HUES6 (cell line): ENCODE data around the gene PPP1R1C.
"Not testable (repeated sequence)": the region's sequence is repeated elsewhere in the genome, so short reads cannot be mapped to it uniquely, and the experiment has no call there.

Experiments
- H3K27ac ChIP-seq: 2 replicates; pipeline ENCODE4 v1.7.0; 2013; ENCODE audit warnings: low read depth, mild to moderate bottlenecking, low read length, inconsistent platforms
- H3K27me3 ChIP-seq: 2 replicates; pipeline ENCODE4 v1.6.1; 2013; ENCODE audit warnings: low read length; ENCODE audit not compliant: control insufficient read depth, insufficient read depth
- H3K36me3 ChIP-seq: 2 replicates; pipeline ENCODE4 v1.6.1; 2013; ENCODE audit warnings: low read length; ENCODE audit not compliant: control insufficient read depth, insufficient read depth
- H3K4me1 ChIP-seq: 2 replicates; pipeline ENCODE4 v1.6.1; 2013; ENCODE audit warnings: low read length; ENCODE audit not compliant: control insufficient read depth, insufficient read depth
- H3K4me3 ChIP-seq: 2 replicates; pipeline ENCODE4 v1.5.1; 2013; ENCODE audit warnings: low read depth, low read length
- H3K9ac ChIP-seq: one replicate; pipeline ENCODE4 v1.6.1; 2013; ENCODE audit warnings: mild to moderate bottlenecking, low read length
- H3K9me3 ChIP-seq: 2 replicates; pipeline ENCODE4 v1.6.1; 2013; ENCODE audit warnings: low read depth, low read length; ENCODE audit not compliant: control insufficient read depth, insufficient read depth

The PPP1R1C gene

DNA sequence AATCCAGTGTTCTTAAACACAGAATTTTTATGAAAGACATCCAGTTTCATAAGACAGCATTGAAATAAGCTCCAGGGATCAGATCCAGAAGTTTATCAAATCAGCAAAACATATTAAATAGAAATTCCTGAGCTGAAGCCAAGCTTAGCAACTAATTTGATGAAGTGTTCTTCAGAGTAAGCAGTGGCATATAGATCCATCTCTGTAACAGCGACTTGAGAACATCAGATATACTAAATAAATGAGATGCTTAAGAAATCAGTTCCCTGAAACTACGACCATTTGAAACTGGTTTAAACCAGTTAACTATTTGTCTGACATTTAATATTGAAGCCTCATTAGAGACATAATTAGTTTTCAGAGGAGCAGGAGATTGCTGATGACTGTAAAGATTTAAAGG is 34.1 kb downstream of the PPP1R1C start:
- Histone ChIP-seq H3K27ac (no peak overlapping the region), H3K27me3 (no peaks in the 10 kb centered on the region), H3K4me1 (no peaks in the 10 kb centered on the region; the same call in 1 of the 2 replicates), H3K9me3 (peaks cover 8% of the 10 kb centered on the region), H3K36me3 (no peaks in the 10 kb centered on the region), H3K4me3 (no peak overlapping the region), H3K9ac (no peak overlapping the region)

- no peaks in the 10 kb centered on the region; the same call in 1 of the 2 replicates for H3K4me1 ChIP-seq
- H3K27me3 ChIP-seq = no peaks in the 10 kb centered on the region
- no peak overlapping the region for H3K4me3 ChIP-seq
- no peak overlapping the region for H3K27ac ChIP-seq
- H3K9ac ChIP-seq = no peak overlapping the region
- H3K9me3 ChIP-seq = peaks cover 8% of the 10 kb centered on the region
- H3K36me3 ChIP-seq = no peaks in the 10 kb centered on the region
Observed at GRCh38 chr2:182020286-182021070, 34.8 kb downstream of the PPP1R1C start.

- Histone ChIP-seq H3K9ac (no peak overlapping the region), H3K27ac (no peak overlapping the region), H3K4me3 (no peak overlapping the region), H3K36me3 (no peaks in the 10 kb centered on the region), H3K9me3 (peaks cover 8% of the 10 kb centered on the region), H3K27me3 (no peaks in the 10 kb centered on the region), H3K4me1 (no peaks in the 10 kb centered on the region)
Observed at GRCh38 chr2:182023235-182023634, 37.6 kb downstream of the PPP1R1C start.

DNA sequence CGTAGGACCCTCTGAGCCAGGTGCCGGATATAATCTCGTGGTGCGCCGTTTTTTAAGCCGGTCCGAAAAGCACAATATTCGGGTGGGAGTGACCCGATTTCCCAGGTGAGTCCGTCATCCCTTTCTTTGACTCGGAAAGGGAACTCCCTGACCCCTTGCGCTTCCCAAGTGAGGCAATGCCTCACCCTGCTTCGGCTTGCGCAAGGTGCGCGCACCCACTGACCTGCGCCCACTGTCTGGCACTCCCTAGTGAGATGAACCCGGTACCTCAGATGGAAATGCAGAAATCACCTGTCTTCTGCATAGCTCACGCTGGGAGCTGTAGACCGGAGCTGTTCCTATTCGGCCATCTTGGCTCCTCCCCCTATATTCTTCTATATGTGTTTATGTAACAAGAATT is 45.2 kb downstream of the PPP1R1C start:
- not testable (repeated sequence) for H3K27ac ChIP-seq, H3K4me1 ChIP-seq, H3K27me3 ChIP-seq, H3K9me3 ChIP-seq, H3K36me3 ChIP-seq
- peak overlapping the region; percentile 55 for H3K9ac ChIP-seq
- H3K4me3 ChIP-seq = peak overlapping the region; percentile 87

GRCh38 chr2:182031956-182032355 is 46.3 kb downstream of the PPP1R1C start:
- Histone ChIP-seq H3K4me3 (no peak overlapping the region), H3K4me1 (no peaks in the 10 kb centered on the region), H3K36me3 (no peaks in the 10 kb centered on the region), H3K9me3 (no peaks in the 10 kb centered on the region), H3K27me3 (no peaks in the 10 kb centered on the region), H3K9ac (no peak overlapping the region), H3K27ac (no peak overlapping the region)

DNA sequence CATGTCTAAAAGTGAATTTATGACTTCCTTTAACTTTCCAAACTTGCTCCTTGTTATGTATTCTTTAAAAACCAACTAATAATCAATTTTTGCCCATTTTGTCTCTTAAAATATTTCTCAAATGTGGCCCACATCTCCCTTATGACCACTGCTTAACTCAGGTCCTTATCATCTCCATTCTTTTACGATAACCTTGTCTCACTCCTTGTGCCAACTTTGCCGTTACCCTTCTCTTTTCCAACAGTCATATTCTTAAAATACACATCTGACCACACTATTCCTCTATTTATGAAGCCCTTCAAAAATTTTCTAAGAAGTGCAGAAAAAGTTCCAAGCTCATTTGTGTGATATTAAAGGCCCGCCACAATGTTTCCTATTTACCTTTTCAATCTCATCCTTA is 47.8 kb downstream of the PPP1R1C start:
- H3K36me3 ChIP-seq = no peaks in the 10 kb centered on the region
- no peak overlapping the region for H3K27ac ChIP-seq
- H3K4me1 ChIP-seq = no peaks in the 10 kb centered on the region
- no peaks in the 10 kb centered on the region for H3K27me3 ChIP-seq
- no peak overlapping the region for H3K4me3 ChIP-seq
- no peaks in the 10 kb centered on the region for H3K9me3 ChIP-seq
- H3K9ac ChIP-seq = no peak overlapping the region

DNA sequence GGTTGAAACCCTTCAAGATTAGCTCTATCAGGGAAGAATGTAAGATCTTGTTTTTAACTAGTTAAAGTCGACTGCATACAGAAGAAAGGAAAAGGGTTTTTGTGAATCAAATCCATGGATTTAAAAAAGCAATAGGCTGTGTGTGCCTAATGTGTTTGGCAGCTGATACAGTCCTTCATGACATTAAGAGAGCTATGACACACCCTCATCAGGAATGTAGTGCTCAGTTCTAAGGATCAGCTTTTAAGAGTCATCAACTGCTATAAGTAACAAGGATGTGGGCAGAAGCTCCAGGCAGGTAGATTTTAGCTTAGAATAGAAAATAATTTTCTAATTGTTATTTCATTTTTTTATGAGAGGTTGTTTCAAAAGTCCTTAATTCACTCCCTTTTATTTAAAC is 52.9 kb downstream of the PPP1R1C start:
- Histone ChIP-seq H3K4me3 (no peak overlapping the region), H3K36me3 (no peaks in the 10 kb centered on the region), H3K27me3 (no peaks in the 10 kb centered on the region), H3K4me1 (no peaks in the 10 kb centered on the region), H3K27ac (no peak overlapping the region), H3K9ac (no peak overlapping the region), H3K9me3 (no peaks in the 10 kb centered on the region)

DNA sequence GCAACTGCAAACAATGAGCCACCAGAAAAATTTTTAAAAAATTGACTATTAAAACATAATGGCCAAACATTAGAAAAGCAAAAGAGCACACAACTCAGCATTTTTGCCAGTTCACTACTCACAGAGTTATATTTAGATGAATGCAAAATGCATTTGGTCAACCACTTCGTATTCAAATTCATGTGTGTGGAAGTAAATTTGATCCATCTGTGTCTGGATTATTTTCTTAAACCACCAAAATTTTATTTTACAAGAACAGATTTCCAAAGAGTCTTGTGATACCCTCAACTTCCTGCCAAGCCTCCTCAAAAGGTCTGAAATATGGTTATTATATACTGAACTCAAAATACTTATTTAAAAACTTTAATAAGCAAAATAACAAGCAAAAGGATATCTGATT is 57.4 kb downstream of the PPP1R1C start:
- Histone ChIP-seq H3K9ac (no peak overlapping the region), H3K27ac (no peak overlapping the region), H3K4me3 (no peak overlapping the region)

GRCh38 chr2:182043861-182044260 is 58.2 kb downstream of the PPP1R1C start:
- Histone ChIP-seq H3K4me3 (no peak overlapping the region), H3K4me1 (no peaks in the 10 kb centered on the region), H3K27ac (no peak overlapping the region), H3K36me3 (no peaks in the 10 kb centered on the region), H3K9me3 (no peaks in the 10 kb centered on the region), H3K27me3 (no peaks in the 10 kb centered on the region), H3K9ac (no peak overlapping the region)

More for the DNA sequence above, 57.4 kb downstream of the PPP1R1C start:
- no peaks in the 10 kb centered on the region for H3K4me1 ChIP-seq
- H3K9me3 ChIP-seq = no peaks in the 10 kb centered on the region
- H3K36me3 ChIP-seq = no peaks in the 10 kb centered on the region
- H3K27me3 ChIP-seq = no peaks in the 10 kb centered on the region

DNA sequence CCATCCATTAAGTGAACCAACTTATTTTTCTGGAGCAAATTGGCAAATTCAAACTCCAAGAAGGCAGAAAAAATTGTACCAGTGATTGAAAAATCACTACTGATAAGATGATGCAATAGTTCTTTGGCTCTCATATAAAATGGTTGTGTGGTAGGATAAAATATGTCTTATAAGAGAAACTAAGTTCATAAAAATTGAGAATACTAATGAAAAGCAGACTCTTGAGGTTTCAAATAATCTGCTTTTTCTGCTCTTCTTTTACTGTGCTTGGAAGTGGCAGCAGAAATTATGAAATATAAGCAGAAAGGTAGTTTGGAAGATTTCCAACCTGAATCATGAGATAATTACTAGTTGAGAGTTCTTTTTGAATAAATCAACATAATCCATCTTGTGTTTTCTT is 61.9 kb downstream of the PPP1R1C start:
- no peak overlapping the region for H3K27ac ChIP-seq
- H3K27me3 ChIP-seq = no peaks in the 10 kb centered on the region
- no peaks in the 10 kb centered on the region for H3K9me3 ChIP-seq
- H3K4me3 ChIP-seq = no peak overlapping the region
- no peak overlapping the region for H3K9ac ChIP-seq
- H3K36me3 ChIP-seq = no peaks in the 10 kb centered on the region
- no peaks in the 10 kb centered on the region for H3K4me1 ChIP-seq

- H3K9me3 ChIP-seq = no peaks in the 10 kb centered on the region
- H3K27me3 ChIP-seq = no peaks in the 10 kb centered on the region
- H3K27ac ChIP-seq = no peak overlapping the region
- H3K36me3 ChIP-seq = no peaks in the 10 kb centered on the region
- no peak overlapping the region for H3K4me3 ChIP-seq
- H3K4me1 ChIP-seq = no peaks in the 10 kb centered on the region
- no peak overlapping the region for H3K9ac ChIP-seq
Observed at GRCh38 chr2:182048088-182048487, 62.4 kb downstream of the PPP1R1C start.
